ENCODE results near the gene OR5H14.
"Not testable (repeated sequence)": the region's sequence is repeated elsewhere in the genome, so short reads cannot be mapped to it uniquely, and the experiment has no call there.

OR5H14 gene

GRCh38 chr3:98147179-98147578 is at the start of gene OR5H14:
OR5H14 (plus strand) TSS chr3:98147479; CDS start chr3:98149386, 1,907 bp downstream.
- DNase-seq: no peak

- DNase-seq: no peak
Observed at GRCh38 chr3:98099848-98100247, 47.4 kb upstream of the OR5H14 start.

GRCh38 chr3:98108162-98108561 is 39.1 kb upstream of the OR5H14 start:
- DNase-seq: no peak

- no peak for DNase-seq
Observed at GRCh38 chr3:98109807-98110549, 37.3 kb upstream of the OR5H14 start.

GRCh38 chr3:98110550-98110908 is 36.8 kb upstream of the OR5H14 start:
- no peak for DNase-seq

- no peak for DNase-seq
Observed at GRCh38 chr3:98114264-98114663, 33.0 kb upstream of the OR5H14 start.

DNA sequence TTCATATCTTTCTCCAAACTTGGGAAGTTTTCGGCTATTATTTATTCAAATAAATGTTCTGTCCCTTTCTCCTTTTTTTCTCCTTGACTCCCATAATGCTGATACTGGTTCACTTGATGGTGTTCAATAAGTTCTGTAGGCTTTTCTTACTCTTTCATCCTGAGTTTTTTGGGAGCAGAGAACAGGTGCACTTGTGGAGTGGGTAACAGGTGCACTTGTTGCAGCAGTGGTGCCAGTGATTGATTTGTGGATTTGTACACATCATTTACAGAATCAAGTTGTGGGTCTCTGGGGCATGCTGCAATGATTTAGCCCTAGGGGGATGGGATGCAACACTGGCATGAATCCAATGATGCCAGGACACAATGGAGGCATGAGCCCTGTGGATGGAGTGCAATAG is 31.6 kb upstream of the OR5H14 start:
- DNase-seq: no peak

- no peak for DNase-seq
Observed at GRCh38 chr3:98130421-98130820, 16.9 kb upstream of the OR5H14 start, which contains the start of gene OR5H1. OR5H1 (plus strand) TSS chr3:98130721; CDS start chr3:98132698, 1,977 bp downstream.

- DNase-seq: no peak
Observed at GRCh38 chr3:98136631-98137030, 10.6 kb upstream of the OR5H14 start.

GRCh38 chr3:98137826-98138557 is 9.3 kb upstream of the OR5H14 start:
- DNase-seq: not testable (repeated sequence)

GRCh38 chr3:98140531-98140930 is 6.7 kb upstream of the OR5H14 start:
- no peak for DNase-seq

GRCh38 chr3:98148751-98149150 is 1.5 kb downstream of the OR5H14 start:
- no peak for DNase-seq

GRCh38 chr3:98149456-98149855 is 2.2 kb downstream of the OR5H14 start:
- not testable (repeated sequence) for DNase-seq

DNA sequence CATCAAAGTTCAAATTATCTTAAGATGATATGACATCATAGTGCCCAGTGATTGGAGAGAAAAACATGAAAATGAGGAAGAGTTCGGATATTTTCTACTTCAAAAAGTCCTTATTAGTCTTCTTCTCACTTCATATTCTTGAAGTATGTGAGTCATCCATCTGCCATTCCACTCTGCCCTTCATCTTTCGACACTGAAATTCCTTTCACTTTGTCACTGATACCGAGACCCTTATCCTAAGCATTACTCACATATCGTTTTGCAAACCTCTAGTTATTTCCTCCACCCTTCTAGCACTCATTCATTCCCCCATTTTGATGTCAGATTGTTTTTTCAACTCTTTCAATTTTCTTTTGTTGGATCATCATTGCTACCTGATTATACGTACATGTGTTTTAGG is 4.0 kb downstream of the OR5H14 start:
- no peak for DNase-seq

- DNase-seq: no peak
Observed at GRCh38 chr3:98166396-98166795, 19.1 kb downstream of the OR5H14 start, which contains the start of gene OR5H15. OR5H15 (plus strand) TSS chr3:98166696; CDS start chr3:98168700, 2,004 bp downstream.

- no peak for DNase-seq
Observed at GRCh38 chr3:98171071-98171470, 23.8 kb downstream of the OR5H14 start.

DNA sequence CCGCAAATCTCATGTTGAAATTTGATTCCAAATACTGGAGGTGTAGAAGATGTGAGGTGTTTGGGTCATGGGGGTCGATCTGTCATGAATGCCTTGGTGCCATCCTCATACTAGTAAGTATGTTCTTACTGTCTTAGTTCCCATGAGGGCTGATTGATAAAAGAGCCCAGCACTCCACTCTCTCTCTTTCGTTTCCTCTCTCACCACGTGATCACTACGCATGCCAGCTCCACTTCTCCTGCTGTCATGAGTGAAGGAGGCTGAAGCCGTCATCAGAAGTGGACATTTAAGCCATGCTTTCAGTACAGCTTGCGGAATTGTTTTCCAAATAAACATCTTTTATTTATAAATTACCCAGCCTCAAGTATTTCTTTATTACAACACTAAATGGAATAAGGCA is 25.3 kb downstream of the OR5H14 start:
- DNase-seq: no peak

- no peak for DNase-seq
Observed at GRCh38 chr3:98180319-98180890, 33.1 kb downstream of the OR5H14 start.

- DNase-seq: no peak
Observed at GRCh38 chr3:98182196-98182595, 34.9 kb downstream of the OR5H14 start.

DNA sequence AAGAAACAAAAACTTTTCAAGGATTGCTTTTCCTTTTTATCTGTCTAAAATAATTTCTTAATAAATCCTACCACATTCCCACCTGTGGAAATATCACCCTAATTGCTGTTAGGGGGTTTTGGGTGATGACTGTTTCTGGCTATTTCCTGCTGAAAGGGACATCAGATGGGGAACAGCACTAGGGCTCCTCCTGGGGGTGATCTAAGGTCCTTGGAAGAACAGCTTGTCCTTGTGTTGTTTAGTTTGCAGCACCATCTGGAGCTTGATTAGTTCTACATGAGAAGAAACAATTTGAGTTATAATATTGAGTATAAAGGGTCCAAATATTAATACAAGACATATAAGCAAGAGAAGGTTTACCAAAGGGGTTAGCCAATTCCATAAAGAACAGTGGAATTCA is 37.9 kb downstream of the OR5H14 start:
- no peak for DNase-seq

DNA sequence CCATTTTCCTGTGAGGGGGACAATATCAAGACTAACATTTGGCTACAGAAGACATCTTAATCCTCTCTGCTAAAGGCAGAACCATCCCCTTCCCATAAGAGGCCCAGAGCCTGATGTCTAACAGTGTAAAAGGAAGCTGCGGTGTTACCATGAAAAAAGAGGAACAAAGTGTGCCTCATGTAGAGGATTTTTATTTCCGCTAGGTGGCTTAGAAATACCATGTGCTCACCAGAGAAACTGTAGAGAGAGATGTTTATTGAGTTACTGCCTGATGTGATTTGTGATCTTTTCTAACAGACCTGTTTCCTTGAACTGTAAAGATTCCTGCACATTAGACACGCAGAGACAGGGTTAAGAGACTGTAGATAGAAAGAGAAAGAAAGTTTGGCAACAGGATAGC is 41.3 kb downstream of the OR5H14 start:
- DNase-seq: no peak

DNA sequence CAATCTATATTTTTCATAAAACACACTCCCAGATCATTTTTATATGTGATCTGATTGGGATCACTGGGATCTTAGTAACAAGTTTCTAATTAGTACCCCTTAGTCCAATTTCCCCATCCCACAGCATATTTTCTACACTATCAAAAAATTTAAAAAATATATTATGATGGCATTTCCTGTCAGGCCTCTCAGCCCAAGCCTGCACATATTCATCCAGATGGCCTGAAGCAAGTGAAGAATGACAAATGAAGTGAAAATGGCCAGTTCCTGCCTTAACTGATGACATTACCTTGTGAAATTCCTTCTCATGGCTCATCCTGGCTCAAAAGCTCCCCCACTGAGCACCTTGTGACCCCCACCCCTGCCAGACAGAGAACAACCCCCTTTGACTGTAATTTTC is 43.6 kb downstream of the OR5H14 start:
- not testable (repeated sequence) for DNase-seq

GRCh38 chr3:98196293-98196692 is 49.0 kb downstream of the OR5H14 start:
- not testable (repeated sequence) for DNase-seq

- no peak for DNase-seq
Observed at GRCh38 chr3:98199020-98199419, 51.7 kb downstream of the OR5H14 start.

Data from activated CD4-positive, alpha-beta T cell treated with anti-CD3 and anti-CD28 coated beads, Interleukin-2, amount 50 U/mL, for 48 hours (primary cell).